GM18508 (cell line): Measurements from ENCODE around the gene LAPTM5.

Experiments
- ATAC-seq: cut with Tn5 transposase; IDR thresholded peaks from one replicate; pipeline ENCODE4 v1.9.1; 2021; ENCODE audit warnings: moderate number of reproducible peaks; ENCODE audit not compliant: insufficient read depth, unreplicated experiment

LAPTM5 gene

DNA sequence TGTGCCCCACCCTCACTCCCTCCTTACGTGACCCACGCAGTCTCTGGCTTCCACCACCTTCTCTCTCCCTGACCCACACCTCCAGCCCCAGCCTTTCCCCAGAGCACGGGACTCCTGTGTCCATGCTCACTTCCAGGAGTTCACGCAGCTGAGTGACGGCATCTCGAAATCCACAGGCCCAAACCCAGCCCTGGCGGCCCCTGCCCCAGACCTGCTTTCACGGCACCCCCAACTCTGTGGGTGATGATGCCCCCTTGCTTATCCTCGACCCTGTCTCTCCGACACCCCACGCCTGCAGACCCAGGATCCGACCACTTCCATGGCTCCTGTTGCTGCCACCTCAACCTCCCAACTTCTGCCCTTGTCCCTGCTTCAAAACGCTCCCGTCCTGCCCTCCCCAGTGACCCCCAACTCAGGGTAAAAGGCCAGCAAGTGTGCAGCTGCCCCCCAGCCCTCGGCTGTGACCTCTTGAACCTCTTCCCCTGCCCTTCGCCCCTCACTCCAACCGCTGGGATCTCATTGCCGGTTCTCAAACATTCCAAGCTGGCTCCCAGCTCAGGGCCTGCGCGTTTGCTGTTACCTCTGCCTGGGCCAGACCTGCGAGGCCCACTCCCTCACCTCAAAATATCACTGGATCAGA is 30.4 kb upstream of the LAPTM5 start:
- no peak for ATAC-seq

DNA sequence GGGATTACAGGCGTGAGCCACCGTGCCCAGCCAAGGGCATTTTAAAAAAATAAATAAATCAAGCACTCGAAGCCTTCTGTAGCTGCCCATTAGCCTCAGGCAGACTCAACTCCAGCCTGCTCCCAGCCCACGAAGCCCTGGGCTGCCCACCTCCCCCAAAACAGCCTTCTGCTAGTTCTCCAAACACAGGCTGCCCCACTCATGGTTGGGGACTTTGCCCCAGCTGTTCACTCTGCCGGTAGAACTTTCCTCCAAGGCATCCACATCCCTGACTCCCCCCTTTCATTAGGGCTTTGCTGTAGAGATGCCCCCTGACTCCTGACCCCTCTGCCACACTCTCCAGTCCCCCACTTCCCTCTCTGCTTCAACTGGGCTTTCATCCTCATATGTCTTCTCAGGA is 29.7 kb upstream of the LAPTM5 start:
- no peak for ATAC-seq

DNA sequence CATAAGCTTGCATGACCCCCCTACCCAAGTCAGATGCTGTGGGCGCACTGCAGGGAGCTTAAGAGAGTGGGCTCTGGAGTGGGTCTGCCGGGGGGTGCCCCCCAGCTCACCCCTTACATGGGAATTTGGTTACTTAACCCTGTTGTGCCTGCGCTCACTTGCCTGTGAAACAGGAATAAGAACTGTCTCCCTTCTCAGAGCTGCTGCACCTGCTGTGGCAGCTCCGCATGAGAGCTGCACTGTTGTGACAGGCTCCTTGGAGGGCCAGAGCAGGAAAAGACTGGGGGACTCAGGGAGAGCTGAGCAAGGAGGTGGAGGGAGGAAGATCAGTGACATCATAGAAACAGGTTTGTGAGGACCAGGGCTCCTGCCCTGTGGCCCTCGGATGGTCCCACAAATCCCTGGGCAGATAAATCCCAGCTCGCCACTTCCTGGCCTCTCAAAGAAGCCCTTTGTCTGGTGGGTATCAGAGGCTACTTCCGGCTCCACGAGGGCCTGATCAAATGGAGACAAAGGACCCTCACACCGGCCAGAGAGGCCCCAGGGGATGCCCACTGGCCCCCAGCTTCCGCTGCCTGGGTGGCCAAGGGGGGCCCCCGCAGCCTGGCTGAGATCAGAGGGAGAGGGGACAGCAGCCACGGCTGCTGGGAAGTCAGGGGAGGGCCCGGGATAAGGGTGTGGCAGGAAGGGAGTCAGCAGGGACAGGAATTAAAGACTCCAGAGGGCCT is 28.9 kb upstream of the LAPTM5 start:
- no peak for ATAC-seq

DNA sequence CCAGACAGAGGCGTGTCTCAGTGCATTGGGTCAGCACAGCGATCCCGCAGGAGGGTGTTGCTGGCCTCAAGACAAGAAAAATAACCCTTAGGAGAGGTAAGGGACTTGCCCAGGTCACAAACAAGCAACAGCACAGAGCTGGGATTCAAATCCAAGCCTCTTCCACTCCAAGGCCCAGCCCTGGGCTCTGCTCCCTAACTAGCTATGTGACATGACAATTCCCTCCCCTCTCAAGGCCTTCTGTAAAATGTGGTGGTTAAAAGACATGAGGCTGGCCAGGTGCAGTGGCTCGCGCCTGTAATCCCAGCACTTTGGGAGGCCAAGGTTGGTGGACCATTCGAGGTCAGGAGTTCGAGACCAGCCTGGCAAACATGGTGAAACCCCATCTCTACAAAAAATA is 28.1 kb upstream of the LAPTM5 start:
- no peak for ATAC-seq

DNA sequence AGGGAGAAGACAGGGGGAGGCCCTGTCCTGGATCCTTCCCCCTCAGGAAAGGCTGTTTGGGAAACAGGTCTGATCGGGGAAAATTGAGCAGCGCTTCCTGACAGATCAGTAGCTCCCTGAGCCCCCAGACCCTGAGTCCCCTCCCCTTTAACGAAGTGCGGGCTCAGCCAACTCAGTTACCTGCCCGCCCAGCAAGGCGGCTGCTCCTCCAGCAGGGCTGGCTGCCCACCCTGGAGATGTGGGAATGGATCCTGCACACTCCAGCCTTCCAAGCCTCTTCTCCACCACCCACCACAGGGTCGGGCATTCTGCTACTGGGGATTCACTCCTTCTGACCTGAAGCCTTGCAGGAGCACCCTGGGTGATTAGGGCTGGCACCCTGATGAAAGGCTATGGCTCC is 27.6 kb upstream of the LAPTM5 start:
- ATAC-seq = no peak

DNA sequence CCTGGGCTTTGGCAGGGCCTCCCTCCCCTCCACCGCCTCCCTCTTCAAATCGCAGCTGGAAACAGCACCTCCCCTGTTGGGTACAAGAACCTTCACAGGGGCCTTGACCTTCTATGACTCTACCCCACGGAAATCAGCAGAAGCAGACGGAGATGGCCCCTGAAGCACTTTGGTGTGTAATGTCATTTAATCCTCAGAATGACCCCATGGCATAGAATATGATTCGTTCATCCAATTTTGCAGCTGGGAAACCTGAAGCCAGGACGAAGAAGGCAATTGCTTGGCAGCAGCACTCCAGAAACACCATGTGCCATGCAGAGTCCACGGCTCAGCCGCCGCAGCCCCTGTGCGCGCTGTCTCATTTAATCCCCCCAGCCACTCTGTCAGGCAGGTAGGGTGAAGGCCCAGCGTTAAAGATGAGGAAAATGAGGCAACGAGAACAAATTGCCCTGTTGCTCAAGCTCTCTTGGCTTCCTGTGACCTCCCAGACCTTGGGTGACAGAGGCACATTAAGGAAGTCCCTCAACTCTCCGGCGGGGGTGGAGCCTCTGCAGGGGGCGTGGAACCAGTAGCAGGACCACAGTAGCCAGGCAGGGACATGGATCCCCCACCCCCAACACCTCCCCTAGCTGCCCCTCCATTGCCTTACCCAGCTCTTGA is 25.8 kb upstream of the LAPTM5 start:
- no peak for ATAC-seq

DNA sequence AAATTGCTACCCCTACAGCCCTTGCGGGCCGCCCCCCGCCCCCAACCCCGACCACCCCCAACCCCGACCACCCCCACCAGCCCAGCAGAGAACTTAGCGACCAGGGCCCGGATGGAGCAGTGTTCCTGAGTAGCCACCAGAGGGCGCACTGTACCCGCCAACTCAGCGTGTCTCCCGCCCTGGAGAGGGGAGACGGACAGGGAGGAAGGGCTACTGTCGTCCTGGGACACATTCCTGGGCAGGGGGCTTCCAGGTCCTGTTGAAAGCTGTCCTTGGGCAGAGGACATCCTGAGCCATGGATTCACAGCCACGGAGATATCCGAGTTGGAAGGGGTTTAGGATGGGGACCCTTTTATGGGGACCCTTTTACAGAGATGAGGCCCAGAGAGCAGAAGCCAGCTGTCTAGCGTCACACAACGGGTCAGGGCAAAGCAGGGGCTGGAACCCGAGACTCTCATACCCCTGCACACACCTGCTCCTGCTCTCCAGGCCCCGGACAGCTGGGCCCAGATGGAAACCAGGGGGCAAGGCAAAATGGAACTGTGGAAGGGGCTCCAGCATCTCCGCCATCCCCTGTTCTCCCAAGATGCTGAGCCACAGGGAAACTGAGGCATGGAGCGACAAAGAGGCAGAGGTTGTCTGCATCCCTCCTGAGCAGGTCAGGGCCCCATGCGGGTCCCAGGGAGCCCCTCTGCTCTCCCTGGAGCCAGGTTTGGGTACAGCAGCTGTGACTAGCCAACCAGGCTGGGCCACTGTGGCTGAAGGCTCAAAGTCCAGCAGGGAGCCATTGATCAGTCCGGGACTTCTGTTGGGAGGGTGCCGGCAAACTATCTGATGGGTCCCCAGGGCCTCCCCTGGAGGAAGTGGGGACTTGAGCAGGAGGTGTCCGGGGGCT is 25.0 kb upstream of the LAPTM5 start:
- no peak for ATAC-seq

DNA sequence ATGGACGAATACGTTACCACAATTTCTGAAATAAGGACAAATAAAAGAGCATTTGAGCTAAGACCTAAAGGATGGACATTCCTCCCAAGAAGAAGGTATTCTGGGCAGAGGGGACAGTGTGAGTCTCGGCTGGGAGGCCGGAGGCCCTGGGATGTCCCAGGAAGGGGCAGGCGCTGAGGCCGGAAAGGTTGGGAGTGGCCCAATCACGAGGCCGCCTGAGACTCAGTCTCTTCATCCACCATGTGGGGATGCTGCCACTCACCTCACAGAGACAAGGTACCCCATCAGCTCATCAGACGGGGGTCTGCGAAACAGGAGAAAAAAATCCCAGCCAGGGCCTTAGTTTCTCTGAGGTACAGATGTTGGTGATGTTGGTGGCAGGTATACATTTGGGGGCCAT is 24.3 kb upstream of the LAPTM5 start:
- no peak for ATAC-seq

DNA sequence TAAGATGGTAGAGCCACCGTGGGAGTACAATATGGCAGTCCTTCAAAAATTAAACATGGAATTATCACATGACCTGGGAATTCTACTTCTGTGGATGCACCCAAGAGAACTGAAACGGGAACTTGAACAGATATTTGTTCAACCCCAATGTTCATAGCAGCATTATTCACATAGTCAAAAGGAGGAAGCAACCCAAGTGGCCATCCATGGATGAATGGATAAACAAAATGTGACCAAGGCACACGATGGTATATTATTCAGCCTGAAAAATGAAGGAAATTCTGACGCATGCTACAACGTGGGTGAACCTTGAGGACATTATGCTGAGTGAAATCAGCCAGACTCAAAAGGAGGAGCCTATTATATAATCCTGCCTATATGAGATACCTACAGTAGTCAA is 22.8 kb upstream of the LAPTM5 start:
- no peak for ATAC-seq

DNA sequence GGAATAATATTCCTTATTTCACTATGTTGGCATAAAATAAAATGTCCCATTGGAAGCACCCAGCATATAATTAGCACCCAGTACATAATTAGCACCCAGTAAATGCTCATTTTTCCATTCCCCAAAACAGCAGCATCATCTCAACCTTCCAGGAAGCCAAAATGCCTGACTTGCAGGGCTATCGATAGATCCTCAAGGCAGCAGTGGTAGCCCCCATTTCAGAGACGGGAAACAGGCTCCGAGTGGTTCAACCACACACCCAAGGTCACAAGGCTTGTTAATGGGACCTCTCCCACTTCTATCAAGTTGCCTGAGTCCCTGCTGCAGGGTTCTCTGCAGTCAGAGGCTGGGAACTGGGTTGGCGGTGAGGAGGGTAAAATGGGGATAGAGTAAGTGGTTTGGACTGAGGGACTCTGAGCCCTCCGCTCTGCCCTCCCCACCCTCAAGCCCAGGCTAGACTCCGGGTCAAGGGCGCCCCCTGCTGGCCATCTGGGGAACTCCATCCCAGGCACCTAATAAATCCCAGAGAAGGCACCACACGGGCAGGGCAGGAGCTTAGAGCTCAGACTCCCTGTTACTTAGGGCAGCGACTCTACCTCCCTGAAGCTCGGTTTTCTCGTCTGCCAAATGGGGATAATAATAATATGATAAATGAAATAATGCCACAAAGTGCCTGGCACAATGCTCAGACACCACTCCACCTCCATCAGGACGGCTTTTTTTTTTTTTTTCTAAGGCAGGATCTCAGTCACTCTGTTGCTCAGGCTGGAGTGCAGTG is 21.9 kb upstream of the LAPTM5 start:
- no peak for ATAC-seq

DNA sequence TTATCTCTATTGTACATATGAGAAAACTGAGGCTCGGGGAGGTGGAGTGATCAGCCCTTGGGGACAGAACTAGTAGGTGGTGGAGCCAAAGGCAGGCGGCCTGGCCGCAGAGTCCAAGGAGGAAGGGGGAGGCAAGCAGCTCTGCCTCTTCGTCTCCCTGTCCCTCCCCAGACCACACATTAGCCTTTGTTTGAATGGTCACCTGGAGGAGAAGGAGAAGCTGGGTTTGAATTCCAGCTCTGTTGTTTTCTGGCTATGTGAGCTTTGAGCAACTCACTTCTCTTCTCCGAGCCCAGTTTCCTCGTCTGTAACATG is 21.4 kb upstream of the LAPTM5 start:
- no peak for ATAC-seq

DNA sequence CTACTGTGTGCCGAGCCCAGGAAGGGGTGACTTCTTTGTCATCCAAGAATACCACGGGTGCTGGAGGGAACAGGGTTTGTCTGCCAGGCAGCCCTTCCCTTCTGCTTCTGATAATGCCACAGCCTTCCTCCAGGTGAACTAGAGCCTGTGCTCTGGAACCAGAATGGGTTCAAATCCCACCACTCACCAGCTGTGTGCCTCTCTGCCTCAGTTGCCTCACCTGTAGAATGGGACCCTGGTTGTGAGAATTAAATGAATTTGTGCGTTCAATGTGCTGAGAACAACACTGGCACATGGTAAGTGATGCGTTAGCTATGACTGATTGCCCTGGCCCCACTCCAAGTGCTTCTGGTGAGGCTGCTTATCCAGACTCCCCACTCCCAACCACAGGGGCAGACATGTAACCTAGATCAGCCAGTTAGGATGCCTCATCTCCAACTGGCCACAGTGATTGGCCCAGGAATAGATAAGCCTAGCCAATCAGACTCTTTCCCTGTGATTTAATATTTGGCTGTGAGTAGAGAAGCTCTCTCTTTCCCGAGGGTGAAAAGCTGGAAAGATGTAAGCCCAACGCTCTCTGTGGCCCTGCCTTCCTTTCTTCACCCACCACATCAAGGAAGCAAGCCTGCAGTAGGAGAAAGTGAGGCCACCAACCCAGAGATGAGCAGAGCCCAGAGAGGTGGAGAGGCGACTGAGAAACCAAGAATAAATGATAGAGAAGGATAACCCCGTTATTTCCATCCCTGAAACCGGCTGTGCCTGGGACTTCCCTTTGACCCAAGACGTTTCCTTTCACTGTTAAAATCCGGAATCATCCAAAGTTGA is 20.8 kb upstream of the LAPTM5 start:
- ATAC-seq = no peak

DNA sequence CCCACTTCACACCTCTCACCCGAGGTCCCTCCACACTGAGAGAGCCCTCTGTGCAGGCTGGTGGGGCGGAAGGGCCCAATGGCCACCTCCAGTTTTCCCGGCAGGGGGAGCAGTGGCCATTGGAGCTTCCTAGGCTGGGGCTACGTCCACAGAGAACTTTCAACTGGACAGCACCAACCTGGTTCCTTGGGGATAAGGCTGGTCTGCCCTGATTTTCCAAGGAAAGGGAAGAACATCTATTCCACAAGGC is 20.3 kb upstream of the LAPTM5 start:
- ATAC-seq = no peak

DNA sequence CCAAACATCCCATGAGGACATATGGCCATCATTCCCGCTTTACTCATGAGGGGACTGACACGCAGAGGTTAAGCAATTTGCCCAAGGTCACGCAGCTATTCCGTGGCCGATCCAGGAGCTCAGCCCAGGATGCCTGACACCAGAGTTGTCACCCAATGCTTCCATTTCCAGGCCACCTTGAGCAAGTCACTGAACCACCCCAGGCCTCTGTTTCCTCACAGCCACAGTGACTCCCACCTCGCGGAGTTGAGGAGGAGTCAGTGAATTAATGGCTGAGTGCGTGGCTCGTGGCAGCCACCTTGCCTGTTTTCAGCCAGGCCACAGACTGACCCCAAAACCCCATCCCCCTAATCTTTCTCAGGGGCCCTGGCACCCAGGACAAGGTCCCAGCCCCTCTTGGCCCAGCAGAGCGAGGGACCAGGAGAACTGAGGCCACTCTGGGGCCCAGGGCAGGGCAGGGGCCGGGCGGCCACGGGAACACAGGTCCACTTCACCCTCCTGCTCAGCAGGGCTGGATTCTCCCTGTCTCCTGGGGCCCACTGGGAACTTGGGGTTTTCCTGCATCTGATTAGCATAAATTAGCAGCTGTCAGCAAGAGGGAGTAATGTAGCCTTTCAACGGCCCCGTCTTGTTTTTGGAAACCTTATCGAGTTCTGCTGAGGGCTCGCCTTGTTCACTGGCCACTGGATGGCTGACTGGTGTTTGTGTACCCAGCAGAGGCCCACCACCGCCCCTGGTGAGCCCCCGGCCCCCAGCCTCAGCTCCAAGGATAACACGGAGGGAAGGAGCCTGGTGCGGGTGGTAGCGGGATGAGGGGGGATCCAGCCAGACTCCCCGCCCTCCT is 19.7 kb upstream of the LAPTM5 start:
- ATAC-seq = no peak

DNA sequence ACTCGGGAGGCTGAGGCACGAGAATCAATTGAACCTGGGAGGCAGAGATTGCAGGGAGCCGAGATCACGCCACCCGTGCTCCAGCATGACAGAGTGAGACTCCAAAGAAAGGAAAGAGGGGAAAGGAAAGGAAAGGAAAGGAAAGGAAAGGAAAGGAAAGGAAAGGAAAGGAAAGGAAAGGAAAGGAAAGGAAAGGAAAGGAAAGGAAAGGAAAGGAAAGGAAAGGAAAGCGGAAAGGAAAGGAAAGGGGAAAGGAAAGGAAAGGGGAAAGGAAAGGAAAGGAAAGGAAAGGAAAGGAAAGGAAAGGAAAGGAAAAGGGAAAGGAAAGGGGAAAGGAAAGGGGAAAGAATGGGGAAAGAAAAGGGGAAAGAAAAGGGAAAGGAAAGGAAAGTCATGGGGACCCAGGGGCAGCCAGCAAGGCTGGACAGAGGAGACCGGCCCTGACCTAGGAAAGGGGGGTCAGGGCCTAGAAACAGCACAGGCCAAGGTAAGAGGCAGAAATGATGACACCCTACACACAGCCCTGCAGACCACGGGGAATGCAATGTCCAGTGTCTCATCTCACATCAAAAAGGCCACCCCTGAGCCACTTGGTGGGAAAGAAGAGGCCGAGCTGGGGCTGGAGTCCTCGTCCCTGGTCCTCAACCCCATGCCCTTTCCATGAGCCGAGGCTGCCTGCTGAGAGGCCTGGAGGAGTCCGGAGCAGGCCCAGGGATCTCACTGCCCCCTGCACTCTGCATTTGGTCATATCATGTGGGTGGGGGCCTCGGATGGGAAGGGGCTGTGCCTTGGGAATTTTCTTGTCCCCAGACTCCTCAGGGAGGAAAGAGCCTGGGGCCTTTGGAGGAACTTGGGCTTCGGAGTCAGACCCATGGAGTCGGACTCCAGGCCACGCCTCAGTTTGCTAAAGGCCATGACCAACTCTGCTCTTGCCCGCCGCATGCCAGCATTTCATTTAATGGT is 18.8 kb upstream of the LAPTM5 start:
- ATAC-seq = no peak

DNA sequence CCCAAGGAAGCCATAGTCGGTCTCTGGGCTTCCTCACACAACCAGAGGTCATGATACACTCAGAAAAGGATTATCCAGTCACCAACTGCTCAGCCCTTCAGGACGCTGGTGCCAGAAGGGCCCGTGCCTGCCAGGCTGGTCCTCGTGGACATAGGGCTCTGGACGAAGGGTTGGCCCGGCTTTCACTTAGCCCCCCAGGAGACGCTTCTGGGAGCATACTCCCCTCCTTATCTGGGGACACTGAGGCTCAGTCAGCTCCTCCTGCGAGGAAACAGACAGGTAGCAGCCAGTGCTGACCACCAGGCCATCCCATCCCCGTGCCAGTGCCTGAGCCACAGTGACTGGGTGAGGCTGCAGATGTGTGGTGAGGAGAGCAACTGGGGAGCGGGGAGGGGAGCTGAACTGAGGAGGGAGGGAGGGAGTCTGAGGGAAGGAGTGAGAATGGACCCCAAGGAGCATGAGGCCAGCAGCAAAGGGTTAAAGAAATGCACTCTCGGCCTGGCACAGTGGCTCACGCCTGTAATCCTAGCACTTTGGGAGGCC is 17.9 kb upstream of the LAPTM5 start:
- ATAC-seq = no peak
